ELR (cell line): Measurements from ENCODE around the gene SPRN.
A peak's percentile ranks its signal among the peaks of the same experiment; 100 is the strongest.
"Not testable (repeated sequence)": the region's sequence is repeated elsewhere in the genome, so short reads cannot be mapped to it uniquely, and the experiment has no call there.

ENCODE experiments used
- DNase-seq: peaks from one replicate; pipeline ENCODE4 v3.0.0-alpha.2; 2015; ENCODE audit warnings: low read depth

Gene SPRN

DNA sequence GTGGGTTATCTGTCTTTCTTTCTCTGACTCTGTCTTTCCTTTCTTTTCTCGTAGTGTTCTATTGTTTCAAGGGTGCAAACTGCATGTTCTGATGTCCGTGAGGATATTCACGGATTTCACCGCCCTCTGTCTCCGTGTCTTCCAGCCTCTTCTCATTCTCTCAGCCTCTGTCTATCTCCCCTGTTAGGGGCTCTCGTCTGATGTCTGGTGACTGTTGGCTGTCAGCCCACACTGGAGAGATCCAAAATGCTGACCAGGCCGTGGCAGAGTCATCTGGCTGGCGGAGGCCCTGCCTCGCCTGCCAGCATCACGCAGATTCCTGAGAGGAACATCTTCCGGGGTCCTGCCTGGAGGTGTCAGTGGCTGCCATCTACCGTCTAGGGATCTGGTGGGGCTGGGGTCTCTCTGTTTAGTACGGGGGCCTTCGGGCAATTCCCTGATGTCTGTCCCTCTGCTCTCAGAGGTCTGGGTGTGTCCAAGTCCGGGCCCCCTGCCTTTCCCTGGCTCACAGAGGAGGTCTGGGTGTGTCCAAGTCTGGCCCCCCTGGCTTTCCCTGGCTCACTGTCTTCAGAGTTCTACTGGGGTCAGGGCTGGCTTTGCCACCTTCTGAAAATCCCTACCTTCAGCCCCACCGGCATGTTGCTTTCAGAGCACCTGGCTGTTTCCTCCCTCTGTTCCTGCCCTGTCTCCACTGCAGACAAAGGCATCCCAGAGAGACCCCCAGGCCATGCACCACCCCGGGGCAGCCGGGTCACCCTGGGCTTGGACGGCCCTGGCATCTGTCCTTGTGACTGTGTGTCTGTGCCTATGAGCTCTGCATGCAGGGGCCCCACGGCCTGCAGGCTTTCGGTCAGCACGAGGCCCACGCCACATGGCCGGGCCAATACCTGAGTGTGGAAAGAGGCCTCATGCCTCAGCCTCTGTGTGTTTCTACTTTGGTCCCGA lies 15.4 kb upstream of the SPRN start:
- no peak for DNase-seq

DNA sequence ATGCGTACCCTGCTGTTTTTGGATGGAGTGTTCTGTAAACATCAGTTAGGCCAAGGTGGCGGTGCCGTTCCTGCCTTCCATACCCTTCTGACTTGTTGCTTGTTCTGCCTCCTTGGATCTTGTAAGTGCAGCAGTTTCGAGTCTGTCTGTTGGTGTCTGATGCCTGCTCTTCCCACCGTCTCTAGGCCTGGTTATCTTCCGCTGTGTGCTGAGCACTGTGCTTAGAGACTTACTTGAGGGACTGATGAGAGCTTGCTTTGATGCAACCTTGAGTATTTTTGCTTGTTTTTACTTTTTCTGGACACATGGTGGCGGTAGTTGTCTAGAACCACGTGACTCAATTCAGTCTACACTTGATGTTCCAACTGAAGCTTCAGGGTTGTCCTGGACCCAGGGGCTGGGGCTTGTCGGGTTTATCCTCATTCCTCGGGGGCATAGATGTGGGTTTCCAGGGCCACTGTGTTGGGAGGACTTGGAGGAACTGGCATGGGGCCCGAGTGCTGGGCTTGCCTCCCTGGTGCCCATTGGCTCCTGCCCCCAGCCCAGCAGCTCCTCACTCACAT lies 14.4 kb upstream of the SPRN start:
- DNase-seq: peak; percentile 50

DNA sequence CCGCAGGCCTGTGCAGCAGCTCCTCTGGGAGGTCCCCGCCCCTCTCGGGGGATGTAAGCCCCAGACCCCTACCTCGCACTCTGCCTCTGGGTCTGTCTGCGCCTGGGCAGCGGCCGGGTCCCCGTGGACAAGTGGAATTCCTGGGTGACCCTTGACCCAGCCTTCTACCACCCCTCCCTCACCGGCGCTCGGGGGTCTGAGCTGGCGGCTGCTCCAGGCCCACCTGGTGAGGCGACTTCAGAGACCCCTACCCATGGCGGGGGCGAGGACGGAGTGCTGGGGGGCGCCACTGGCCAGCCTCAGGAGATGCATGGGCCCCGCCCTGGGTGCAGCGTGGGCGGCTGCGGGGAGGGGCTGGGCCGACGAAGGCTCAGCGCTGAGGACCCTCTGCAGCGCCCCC lies 8.4 kb upstream of the SPRN start:
- DNase-seq: not testable (repeated sequence)

DNA sequence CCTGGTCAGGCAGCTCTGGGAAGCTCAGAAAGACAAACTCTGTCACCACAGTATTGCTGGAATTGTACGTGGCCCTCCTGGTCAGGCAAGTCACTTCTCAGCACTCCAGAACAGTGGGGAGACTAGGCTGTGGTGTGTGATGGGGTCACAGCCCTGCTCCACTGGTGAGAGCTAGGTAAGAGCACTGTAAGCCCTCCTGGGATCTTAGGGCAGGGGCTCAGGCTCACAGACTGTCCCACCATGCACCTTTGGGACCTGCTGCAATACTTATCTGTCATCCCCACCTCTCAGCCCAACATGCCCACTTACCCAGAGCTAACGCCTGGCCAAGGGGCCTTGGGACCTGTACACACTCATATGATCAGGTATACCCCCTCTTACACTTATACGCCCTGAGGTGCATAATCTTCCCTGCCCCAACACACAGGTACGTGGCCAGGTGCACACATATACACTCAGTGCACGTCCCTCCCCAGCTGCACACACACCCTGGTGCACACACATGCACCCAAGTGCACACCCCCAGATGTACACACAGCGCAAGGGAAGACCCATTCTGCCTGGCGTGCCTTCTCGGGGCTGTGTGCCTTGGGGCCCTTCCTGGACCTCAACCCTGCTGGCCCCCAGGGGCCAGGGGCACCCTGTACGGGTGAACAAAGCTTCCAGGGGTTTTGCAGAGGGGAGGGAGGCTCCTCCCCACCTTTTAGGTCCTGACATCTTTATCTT lies 7.6 kb upstream of the SPRN start:
- DNase-seq: not testable (repeated sequence)

DNA sequence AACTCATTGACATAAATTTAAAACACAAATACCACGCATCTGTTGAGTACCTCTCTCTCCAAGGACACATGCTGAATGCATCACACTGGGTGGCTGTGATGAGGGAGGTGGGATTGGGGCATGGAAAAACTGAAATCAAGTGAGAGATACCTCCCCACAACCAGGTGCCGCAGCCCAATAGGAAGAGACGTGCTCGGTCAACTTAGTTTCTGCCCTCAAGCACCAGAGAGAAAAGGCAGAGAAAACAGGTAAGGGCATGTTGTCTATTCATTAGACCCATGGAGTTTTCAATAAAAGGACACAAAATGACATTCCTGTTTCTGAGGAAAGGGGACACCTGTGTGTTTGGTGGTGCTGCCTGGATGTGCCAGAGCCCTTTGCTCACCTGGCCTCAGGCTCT lies 5.1 kb upstream of the SPRN start:
- DNase-seq: not testable (repeated sequence)

DNA sequence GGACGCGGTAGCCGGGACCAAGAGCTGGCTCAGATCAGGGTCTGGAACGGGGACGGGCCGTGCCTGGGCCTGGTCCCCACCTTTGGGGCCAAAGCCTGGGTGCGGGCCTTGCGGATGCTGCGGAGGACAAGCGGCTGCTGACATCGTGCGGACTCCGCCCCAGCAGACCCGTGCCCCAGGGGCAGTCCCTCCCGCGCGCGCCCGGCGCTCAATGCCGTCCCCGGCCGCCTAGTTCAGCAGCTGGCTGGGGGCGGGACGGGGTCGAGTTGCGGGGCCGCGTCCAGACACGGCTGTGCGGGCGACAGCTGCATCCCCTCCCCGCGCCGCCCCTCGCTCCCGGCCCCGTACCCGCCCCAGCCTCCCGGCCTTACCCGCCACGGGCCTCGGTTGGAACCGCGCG lies 323 bp downstream of the SPRN start:
- DNase-seq: not testable (repeated sequence)

DNA sequence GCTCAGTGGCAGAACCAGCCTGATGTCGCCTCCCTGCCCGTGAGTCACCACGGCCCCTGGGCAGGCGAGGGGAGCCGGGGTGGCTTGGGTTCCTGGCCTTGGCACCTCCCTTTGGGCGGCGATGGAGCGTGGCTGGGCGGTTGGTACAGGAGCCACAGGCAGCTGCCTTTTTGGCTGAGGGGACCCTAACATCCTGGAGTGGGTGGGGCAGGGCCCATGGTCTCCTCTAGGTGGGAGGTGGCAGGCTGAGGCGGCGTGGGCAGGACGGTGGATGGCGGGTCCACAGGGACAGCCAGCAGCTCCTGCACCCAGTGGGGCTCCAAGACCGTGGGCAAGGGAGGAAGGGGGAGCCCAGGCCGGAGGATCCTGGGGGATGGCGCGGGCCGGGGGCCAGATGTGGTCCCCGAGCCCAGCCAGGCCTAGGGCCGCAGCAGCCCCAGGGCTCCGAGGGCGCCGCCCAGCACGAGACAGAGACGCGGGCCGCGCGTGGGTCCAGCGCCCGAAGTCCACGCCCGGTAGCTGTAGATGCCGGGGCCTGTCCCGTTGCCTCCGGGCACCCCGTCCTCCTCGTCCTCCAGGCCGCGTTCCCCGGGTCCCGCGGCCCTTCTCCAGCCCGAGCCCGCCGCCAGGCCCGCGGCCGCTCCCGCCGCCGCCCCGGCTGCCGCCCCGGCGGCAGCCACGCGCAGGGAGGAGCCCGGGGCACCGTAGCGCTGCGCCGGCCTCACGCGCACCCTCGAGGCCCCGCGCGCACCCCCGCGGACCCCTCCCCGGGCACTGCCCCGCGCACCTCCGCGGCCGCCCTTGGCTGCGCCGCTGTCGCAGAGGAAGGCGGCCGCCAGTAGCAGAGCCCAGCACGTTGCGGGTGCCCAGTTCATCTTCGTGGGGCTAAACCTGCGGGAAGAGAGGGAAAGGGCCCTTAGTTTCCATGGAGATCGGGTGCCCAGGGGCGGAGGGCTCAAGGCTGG lies 1.3 kb downstream of the SPRN start:
- no peak for DNase-seq

DNA sequence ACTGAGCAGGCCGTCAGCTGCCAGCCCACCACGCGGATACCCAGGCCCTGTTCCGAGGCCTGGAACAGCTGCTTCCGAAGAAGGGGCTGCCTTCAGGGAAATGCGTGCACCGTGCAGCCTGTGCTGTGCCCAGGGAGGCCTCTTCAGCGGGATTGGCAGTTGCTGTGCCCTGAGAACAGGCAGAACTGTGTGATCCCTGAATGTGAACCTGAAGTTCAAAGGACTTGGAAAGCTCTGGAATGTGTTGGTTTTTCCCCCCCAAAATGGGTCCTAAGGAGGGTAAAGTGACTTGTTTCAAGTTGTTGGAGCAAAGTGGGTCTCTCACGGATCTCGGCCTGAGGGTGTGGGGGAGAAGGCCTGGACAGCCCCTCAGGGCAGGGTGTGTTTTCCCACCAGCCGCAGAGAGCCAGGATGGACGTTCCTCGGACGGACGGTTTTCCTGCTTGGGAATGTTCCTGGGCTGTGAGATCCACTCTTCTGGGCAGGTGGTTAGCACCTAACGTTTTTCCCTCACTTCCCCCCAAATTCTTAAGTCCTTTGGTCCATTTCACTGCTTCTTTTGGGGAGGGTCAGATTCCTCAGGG lies 2.1 kb downstream of the SPRN start:
- no peak for DNase-seq

DNA sequence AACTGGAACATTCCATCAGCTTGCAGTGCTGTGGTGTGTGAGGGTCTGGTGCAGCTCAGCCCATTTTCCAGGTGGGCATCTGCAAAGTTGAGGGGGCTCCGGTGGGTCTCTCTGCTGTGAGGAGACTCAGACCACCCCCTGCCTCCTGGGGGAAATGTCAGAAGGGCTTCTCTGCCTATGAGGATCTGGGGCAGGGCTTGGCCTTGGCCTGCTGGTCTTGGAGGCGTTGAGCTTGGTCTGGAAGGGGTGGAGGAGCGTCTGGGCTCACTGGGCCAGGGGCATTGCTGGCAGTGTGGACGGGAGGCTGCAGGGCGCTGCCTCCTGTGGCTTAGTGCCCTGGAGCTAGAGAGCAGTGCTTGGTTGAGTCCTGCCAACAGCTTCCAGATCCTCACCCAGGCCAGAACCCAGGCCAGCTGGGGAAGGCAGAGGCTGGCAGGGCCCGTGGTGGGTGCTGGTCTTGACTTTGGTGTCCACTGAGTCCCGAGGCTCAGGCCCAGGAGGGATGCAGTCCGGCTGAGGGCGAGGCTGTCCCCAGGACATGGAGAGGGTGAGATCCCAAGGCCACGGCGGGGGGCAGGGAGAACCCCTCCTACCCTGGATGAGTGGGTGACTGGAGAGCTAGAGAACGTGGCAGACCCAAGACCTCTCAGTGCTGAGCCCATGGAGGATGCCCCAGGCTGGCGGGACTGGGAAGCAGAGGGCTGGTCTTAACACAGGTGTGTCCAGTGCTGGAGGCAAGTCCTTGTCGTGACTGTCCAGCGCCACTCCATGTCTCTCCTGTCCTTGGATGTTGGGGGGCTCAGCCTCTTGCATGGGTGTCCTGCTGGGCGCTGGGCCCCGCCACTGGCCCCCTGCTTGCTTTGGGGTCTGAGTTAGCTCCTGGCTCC lies 2.8 kb downstream of the SPRN start:
- no peak for DNase-seq

DNA sequence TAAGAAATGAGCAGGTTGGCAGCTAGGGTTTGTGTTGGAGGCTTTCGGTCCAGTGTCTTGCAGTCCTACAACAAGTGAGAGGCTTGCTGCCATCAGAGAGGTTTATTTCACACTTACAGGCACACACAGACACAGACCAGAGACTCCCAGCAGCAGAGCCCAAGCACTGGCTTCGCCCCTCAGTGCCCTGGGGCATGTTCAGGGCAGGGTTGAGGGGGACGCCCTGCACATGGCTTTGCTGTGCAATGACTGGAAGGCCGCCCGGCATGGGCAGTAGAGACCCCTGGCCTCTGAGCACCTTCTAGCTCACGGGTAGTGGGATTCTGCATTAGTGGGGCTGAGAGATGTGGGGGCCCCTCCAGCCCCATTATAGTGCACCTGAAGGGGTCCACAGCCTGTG lies 3.8 kb downstream of the SPRN start:
- no peak for DNase-seq

DNA sequence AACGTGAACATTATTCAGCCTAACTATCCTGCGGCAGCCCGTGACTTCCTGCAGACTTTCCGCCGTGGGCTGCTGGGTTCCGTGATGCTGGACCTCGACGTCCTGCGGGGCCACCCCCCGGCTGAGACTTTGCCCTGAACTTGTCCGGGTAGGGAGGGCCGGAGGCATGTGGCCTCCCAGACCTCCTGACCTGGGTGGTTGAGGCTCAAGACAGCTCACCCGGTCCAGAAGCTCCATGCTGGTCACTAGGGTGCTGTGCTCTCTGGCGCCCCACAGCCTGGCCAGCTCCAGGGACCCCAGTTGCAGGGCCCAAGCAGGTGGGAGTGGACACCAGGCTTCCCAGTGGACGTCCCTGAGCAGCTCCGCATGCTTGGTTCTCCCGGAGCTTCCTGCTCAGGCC lies 4.4 kb downstream of the SPRN start:
- DNase-seq: no peak

DNA sequence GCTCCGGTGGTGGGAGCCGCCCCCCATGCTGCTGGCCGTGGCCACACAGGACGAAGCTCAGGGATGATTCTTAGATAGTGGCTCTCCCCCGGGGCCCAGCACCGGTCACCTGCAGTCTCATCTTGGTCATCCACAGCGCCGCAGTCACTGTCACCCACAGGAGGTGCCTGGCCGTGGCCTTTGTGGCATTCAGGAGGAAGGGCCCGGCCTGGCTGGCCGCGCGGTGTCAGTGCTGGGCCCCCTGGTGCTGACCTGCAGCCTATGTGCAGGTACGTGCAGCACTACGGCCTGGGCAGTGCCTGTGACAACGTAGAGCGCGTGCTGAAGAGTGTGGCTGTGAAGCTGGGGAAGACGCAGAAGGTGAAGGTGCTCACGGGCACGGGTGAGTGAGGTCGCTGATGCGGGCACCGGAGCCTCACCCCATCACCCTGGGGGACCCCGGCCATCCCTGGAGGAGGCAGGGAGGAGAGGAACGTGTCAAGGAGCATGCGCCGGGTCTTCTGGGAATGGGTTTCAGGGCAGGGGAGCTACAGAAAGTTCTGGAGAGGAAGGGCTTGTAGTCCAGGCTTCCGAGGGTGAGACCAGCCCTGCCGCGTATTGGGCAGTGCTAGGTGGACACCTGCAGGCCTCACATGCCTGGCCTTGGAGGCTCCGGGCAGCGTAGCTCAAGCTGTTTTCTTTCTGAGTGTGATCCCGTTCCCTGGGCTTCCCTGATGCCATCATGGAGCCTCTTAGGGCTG lies 5.0 kb downstream of the SPRN start:
- DNase-seq: no peak

DNA sequence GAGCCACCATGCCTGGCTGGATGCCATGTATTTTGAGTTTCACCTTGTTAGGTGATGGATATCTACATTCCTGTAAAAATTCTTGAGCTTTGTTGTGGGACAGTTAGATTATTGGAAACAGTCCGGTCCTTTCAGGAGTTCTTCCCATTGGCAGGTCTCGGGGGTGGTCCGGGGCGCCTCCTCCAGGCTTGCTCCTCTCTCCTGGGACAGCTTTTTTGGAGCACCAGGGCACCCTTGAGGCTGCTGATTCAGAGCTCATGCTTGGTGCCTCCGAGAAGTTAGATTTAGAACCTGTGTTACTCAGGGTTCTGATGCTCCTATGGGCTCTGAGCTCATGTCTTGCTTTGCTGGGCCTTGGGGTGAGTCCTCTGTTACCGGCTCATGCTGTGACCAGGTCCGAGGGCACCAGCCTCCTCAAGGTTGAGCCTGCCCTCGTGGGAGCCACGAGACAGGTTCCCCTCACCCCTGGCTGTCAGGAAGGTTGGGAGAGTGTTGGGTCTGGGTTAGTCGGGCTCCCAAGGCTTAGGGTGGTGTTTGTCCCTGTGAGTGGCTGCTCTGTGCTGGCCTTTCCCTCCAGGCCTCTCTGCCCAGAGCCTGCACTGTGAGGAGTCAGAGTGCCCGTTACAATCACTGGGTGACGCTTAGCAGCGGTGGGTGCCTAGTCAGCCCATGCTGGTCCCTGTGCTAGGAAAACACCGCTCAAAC lies 6.0 kb downstream of the SPRN start:
- DNase-seq: no peak

DNA sequence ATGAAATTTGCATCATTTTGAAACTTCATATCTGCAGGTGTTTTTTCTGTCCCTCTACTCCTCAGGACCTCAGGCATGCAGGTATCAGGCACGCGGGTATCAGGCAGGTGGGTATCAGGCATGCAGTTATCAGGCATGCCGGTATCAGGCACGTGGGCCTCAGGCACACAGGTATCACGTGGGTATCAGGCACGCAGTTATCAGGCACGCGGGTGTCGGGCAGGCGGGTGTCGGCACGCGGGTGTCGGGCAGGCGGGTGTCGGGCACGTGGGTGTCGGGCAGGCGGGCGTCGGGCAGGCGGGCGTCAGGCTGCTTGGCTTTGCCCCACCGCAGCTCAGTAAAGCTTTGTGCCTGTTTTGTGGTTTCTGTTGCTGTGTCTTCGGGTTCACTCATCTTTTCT lies 8.7 kb downstream of the SPRN start:
- DNase-seq: no peak

DNA sequence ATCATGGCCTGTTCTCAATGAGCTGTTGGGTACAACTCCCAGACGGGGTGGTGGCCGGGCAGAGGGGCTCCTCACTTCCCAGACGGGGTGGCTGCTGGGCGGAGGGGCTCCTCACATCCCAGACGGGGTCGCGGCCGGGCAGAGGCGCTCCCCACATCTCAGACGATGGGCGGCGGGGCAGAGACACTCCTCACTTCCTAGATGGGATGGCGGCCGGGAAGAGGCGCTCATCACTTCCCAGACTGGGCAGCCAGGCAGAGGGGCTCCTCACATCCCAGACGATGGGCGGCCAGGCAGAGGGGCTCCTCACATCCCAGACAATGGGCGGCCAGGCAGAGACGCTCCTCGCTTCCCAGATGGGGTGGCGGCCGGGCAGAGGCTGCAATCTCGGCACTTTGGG lies 10.0 kb downstream of the SPRN start:
- DNase-seq: not testable (repeated sequence)

DNA sequence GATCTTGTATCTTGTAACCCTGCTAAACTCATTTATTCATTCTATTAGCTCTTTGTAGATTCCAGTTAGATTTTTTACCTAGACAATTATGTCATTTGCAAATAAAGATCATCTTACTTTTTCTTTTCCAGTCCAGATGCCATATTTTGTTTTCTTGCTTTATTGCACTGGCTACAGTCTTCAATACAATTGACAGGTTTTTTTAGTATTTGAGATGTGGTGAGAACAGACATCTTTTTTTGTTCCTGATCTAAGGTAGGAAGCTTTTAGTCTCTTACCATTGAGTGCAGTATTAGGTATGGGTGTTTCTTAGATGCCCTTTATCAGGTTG lies 12.1 kb downstream of the SPRN start:
- DNase-seq: no peak

DNA sequence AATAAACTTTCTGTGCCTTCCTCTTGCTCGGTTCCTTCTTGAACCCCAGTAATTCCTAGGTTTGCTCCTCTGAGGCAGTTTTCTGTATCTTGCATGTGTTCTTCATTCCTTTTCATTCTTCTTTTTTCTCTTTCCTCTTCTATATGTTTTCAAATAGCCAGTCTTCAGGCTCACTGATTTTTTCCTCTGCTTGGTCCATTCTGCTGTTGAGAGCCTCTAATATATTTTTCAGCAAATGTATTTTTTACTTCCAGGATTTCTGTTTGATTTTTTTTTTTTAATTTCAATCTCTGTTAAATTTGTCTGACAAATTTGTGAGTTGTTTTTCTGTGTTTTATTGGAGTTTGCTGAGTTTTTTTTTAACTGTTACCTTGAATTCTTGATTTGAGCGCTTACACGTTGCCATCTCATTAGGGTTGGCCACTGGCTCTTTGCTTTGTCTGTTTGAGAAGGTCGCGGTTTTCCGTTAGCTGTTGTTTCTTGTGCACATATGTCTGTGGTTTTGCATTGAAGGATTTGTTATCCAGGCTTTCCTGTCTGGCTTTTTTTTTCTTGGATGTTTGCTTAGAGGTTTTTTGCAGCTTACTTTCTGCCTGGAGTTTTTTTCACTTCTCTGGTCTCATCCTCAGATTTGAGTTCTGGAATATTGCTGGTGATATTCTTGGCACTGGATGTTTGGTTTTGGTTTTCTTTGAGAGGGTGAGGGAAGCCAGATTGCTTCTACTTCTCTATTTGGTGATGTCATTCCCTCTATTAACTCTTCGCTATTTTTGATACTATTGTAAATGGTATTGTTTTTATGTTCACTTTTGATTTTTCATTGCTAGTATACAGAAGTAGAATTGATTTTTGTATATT lies 12.7 kb downstream of the SPRN start:
- DNase-seq: no peak

DNA sequence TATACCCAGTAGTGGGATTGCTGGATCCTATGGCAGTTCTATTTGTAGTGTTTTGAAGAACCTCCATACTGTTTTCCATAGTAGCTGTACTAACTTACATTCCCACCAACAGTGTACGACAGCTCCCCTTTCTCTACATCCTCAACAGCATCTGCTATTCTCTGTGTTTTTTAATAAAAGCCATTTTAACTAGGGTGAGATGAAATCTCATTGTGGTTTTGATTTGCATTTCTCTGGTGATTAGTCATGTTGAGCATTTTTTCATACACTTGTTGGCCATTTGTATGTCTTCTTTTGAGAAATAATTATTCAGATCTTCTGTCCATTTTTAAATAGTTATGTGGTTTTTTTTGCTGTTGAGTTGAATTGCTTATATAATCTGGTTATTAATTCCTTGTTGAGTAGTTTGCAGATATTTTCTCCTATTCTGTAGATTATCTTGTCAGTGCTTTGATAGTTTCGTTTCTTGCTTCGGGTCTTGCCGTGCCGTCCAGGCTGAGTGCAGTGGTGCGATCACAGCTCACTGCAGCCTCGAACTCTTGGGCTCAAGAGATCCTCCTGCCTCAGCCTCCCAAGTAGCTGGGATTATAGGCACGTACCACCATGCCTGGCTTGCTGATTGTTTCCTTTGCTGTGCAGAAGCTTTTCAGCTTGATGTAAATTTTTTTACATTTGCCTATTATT lies 18.4 kb downstream of the SPRN start:
- peak; percentile 49 for DNase-seq
